ENCODE data around the gene HLA-DOB. TPM values are rescaled to one million over a fixed set of nuclear protein-coding genes. Genes with fewer than 3 reads are reported as not detected.

HLA-DOB gene
- total RNA-seq, 3 donors from 2014 or later = 1.5 to 2.0 TPM; not detected in 1

DNA sequence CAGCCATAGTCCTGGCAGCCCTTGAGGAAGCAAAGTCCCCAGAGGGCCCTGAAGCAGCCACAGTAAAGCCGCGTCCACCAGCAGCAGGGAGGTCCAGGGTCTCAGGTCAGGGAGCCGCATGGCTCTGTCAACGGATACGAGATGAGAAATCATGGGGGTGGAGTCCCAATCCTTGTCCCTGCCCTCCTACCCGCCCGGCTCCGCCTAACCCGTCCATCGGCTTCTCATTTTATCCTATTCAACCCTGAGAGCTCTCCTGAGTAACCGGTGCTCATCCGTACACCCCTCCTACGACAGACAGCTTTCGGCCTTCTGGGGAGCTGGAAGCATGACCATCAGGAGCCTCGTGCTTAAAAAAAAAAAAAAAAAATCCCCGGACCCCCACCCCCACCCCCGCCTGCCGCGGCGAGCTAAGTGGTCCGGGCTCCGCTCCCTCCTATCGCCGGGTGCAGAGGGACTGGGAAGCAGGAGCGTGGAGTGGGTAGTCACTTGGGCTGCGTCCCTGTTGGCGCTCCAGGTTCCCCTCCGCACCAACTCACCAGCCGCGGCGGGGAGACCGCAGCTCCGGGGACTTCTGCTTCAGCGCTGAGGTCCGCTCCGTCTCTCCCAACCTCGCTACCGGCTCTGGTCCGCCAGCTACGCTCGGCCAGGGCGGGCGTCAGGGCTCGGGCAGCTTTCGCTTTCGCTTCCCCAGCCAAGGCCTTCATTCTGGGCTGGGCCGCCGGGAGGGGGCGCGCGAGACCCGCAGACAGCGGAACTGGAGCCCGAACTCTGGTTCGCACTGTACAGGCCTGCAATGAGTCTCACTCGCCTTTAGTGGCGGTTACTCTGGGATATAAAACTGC is 21.5 kb upstream of the HLA-DOB start, which contains the start of gene TAP2:
Gene TAP2, minus strand, starts transcription at position 626 of the 845 bp plus-strand sequence. Its CDS starts 506 bp downstream, at position 120.
- no peaks in the 10 kb centered on the region for H3K9me3 ChIP-seq
- H3K4me3 ChIP-seq = peak within 1 kb of the TSS; percentile 78 to 80 (median 79)
- H3K4me1 ChIP-seq = peaks cover 0 to 15% of the 10 kb centered on the region in 2 donors
- intact Hi-C loops (cut with DNase I; ENCODE audit: low total_unique reads) = loop anchor here (1.0 kb wide), 1 partner anchor 16 kb away; the partner anchor contains the start of gene PSMB9
- DNase-seq (ENCODE audit: low spot score in 2 of 2) = peak; percentile 93 to 96
- no peaks in the 10 kb centered on the region for H3K36me3 ChIP-seq
- H3K27me3 ChIP-seq = no peaks in the 10 kb centered on the region
- peak within 1 kb of the TSS; percentile 92 to 94 for H3K27ac ChIP-seq
- TF ChIP-seq, protein P1, sequence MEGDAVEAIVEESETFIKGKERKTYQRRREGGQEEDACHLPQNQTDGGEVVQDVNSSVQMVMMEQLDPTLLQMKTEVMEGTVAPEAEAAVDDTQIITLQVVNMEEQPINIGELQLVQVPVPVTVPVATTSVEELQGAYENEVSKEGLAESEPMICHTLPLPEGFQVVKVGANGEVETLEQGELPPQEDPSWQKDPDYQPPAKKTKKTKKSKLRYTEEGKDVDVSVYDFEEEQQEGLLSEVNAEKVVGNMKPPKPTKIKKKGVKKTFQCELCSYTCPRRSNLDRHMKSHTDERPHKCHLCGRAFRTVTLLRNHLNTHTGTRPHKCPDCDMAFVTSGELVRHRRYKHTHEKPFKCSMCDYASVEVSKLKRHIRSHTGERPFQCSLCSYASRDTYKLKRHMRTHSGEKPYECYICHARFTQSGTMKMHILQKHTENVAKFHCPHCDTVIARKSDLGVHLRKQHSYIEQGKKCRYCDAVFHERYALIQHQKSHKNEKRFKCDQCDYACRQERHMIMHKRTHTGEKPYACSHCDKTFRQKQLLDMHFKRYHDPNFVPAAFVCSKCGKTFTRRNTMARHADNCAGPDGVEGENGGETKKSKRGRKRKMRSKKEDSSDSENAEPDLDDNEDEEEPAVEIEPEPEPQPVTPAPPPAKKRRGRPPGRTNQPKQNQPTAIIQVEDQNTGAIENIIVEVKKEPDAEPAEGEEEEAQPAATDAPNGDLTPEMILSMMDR (IDR thresholded peaks at IDR 0.05) = peak; percentile 96 to 99 (median 96)
- TF ChIP-seq POLR2A (IDR thresholded peaks at IDR 0.05) (peak; percentile 19), POLR2AphosphoS5 (IDR thresholded peaks at IDR 0.05) (peak; percentile 80 to 95 (median 91))

DNA sequence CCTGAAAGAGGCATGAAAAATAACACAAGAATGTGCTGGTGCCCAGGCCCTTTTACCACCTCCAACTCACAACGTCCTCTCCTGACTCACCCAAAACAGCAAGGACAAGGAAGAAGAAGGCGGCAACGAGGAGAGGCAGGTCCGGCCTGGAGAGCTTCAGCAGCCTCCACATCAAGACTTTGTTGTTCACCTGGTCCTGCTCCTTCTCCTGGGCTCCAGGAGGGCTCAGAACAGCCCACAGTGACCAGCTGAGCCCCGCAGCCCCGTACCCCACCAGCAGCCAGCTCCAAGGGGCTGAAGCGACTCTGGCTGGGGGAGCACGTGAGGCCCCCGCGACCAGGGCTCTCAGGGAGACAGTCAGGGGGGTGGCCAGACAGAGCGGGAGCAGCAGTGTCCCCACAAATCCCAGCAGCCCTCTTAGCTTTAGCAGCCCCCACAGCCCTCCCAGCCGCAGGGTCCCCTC is 20.9 kb upstream of the HLA-DOB start:
- H3K4me3 ChIP-seq = peak overlapping the region; percentile 78 to 80 (median 79)
- H3K27me3 ChIP-seq = no peaks in the 10 kb centered on the region
- H3K27ac ChIP-seq = peak overlapping the region; percentile 92 to 94
- no peak for DNase-seq (ENCODE audit: low spot score in 2 of 2)
- TF ChIP-seq POLR2A (IDR thresholded peaks at IDR 0.05) (no peak), POLR2AphosphoS5 (IDR thresholded peaks at IDR 0.05) (no peak)
- TF ChIP-seq, protein P1 (IDR thresholded peaks at IDR 0.05) = no peak
- no peaks in the 10 kb centered on the region for H3K9me3 ChIP-seq
- peaks cover 0 to 9% of the 10 kb centered on the region in 2 donors for H3K4me1 ChIP-seq
- intact Hi-C loops (cut with DNase I; ENCODE audit: low total_unique reads) = loop anchor here (1.0 kb wide), 1 partner anchor 17 kb away; the partner anchor contains the start of gene PSMB9
- H3K36me3 ChIP-seq = no peaks in the 10 kb centered on the region

DNA sequence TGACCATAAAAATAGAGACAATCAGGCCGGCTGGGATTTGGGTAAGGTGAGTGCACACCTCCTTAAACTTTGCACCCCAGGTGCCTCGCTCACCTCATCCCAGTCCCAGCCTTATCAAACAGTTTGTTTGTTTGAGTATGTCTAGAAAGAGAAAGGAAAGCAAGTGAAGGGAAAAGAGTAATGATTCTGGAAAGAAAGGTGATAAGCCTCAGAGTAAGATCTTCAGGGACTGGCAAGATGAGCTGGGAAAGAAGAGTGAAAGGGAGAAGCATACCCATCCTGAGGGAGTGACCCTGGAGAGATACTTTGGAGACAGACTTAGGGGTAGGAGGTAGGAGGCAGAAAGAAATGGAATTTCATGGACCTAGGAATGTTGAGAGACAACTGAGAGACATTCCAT is 20.1 kb upstream of the HLA-DOB start:
- no peaks in the 10 kb centered on the region for H3K9me3 ChIP-seq
- intact Hi-C loops (cut with DNase I; ENCODE audit: low total_unique reads) = no loop called here
- no peak overlapping the region for H3K4me3 ChIP-seq
- DNase-seq (ENCODE audit: low spot score in 2 of 2) = no peak
- peak overlapping the region in 1 of 2 donors; percentile 92 for H3K27ac ChIP-seq
- no peaks in the 10 kb centered on the region for H3K27me3 ChIP-seq
- H3K36me3 ChIP-seq = no peaks in the 10 kb centered on the region
- TF ChIP-seq POLR2A (IDR thresholded peaks at IDR 0.05) (no peak), POLR2AphosphoS5 (IDR thresholded peaks at IDR 0.05) (no peak)
- TF ChIP-seq, protein P1 (IDR thresholded peaks at IDR 0.05) = no peak
- H3K4me1 ChIP-seq = peaks cover 0 to 7% of the 10 kb centered on the region in 2 donors

DNA sequence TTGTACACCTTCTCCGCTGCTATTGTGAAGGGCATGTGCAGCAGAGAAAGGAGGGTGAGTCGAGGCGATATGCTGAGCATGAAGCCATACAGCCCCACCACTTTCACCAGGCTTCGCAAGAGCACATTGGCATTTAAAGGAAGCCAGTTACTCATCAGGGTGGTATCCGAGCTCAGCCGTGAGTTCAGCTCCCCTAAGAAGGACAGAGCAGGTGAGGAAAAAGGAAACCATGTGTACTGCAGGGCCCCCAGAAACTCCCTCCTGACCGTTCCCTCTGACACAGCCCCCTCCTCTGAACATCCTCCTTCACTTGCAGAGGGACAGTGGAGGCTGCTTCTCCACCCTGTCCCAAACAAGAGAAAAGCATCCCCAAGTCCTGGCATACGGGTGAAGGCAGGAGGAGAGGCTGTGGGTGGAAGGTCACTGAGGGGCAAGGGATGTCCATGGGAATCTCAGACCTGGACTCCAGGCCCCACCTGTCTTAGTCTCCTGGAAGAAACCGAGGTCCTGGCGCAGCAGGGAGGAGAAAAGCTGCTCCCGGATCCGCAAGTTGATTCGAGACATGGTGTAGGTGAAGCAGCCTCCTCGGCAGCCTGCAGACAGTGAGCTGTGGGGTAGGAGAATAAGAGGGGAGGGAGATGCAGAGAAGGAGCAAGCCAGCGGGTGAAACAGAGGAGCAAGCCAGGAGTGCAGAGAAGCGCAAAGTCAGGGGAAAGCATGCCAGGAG is 18.5 kb upstream of the HLA-DOB start:
- no peak for TF ChIP-seq POLR2AphosphoS5 (IDR thresholded peaks at IDR 0.05)
- no peak for TF ChIP-seq POLR2A (IDR thresholded peaks at IDR 0.05)
- TF ChIP-seq, protein P1 (IDR thresholded peaks at IDR 0.05) = no peak

More for the DNA sequence above, 18.5 kb upstream of the HLA-DOB start:
- Histone ChIP-seq H3K27me3 (no peaks in the 10 kb centered on the region), H3K36me3 (no peaks in the 10 kb centered on the region), H3K27ac (no peak overlapping the region), H3K4me1 (peaks cover 0 to 7% of the 10 kb centered on the region in 2 donors), H3K4me3 (no peak overlapping the region), H3K9me3 (no peaks in the 10 kb centered on the region)
- intact Hi-C loops (cut with DNase I; ENCODE audit: low total_unique reads) = no loop called here
- DNase-seq (ENCODE audit: low spot score in 2 of 2) = no peak
